Inflammatory macrophage (primary cell): ENCODE results near the gene FGD5.

ENCODE experiments used
- DNase-seq, 2 donors: peaks; one replicate each; pipeline ENCODE4 v3.0.0-alpha.2; 2020 to 2022

Gene FGD5

DNA sequence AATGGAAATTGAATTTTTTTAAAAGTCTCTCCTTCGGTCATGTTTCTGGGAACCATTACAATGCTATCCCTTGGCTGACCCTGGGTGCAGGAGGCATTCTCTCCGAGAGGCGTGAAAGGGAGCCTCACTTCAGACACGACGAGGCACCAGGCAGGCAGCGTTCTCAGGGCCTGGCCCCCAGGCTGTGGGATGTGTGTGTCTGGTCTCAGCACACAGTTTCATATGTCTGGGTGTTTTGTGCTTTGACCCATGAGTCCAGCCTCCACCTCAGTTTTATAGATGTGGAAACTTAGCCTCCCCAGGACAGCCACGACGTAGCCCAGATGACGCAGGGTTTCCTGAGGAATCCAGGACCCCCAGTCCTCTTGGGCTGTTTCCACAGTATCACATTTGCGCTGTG is 34.0 kb downstream of the FGD5 start:
- no peak for DNase-seq

DNA sequence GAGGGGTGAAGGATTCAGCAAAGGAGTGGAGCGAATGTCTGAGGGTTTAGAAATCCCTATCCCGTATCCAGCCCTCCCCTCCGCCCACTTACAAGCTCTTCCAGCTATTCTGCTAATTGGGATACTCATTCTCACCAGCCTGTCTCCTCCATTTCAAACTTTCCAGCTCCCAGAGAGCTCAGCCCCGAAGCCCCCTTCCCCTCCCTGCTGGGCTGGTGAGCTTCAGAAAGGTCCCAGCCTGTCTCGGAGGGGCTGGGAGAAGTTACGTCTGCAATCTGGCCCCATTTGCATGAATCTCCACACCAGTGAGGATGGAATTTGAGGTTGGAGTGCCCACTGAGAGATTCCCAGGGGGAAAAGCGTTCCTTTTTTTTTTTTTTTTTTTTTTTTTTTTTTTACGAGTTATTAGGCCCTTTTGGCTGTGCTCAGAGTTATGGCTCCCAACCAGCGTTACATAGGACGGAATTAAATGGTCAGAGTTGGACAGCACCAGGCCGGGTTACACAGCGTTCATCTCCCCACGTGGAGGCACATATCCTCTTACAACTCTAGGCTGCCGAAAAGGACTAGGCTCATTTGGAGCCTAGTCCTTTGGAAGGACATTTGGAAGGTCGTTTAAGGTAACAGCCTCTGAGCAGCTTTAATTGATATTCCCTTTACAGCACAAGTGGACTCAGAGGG is 34.6 kb downstream of the FGD5 start:
- no peak for DNase-seq

DNA sequence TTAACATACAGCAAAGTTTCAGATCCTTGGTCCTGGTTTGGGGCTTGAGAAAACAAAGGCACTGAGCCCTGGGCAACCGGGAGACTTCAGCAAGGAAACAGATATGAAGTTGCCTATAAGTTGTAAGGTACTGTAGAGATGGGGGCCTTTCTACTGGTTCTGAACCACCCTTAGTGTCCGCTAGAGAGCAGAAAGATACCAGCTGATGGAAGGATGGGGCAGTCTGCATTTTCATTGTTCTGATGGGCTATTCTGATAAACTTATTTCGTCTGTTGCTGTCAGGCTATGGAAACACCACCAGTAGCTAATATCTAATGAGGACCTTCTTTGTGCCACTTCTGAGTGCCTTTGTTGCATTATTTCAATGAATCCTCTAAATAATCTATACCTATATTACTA is 38.7 kb downstream of the FGD5 start:
- DNase-seq = no peak

DNA sequence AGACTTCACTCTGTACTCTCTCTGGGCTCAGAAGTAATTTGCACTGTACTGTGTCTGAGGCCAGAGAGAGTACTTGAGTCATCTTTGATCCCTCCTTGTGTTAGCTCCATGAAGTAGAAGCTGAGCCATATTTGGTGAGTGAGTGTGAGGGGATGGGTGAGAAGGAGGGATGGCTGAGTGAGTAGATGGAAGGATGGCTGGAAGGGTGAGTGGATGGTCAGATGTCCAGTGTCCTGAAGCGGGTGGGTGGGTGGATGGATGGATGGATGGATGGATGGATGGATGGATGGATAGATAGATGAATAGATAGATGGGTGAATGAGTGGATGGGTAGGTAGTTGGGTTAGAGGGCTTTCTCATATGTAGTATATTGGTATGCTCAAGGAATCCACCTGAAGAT is 39.3 kb downstream of the FGD5 start:
- DNase-seq = no peak

DNA sequence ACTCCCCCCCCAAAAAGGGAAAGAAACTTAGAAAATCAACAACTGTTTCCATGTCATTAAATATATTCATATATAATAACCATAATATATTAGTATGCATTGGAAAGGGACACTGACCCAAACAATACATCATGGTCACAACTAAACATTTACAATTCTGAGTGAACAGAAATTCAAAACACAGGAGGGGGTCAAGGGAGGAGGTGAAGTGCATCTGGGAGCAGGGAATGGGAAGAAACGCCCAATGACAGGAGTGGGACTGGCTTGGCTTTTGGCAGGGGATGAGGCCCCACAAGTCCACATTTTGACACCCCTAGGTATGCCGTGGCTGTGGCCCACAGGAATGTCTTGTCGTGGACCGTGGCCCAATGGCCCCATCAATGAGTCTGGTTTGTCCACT is 41.1 kb downstream of the FGD5 start:
- DNase-seq = no peak

DNA sequence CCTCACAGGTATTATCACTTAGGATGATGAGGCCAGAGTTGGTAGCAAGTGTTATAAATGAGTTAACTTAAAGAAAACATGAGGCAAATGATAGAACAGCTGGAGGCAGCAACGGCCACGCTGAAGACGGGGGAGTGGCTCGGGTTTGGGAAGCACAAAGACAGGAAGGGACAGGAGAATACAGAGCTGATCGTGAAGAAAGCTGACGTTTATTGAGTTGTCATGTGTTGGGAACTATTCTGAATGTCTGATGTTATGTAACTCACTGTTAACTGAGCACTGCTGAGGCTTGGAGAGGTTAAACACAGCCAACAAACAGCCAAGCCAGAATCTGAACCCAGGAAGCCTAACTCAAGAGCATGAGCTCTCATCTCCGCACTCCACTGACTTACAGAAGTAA is 42.3 kb downstream of the FGD5 start:
- DNase-seq = peak; percentile 24 to 27

DNA sequence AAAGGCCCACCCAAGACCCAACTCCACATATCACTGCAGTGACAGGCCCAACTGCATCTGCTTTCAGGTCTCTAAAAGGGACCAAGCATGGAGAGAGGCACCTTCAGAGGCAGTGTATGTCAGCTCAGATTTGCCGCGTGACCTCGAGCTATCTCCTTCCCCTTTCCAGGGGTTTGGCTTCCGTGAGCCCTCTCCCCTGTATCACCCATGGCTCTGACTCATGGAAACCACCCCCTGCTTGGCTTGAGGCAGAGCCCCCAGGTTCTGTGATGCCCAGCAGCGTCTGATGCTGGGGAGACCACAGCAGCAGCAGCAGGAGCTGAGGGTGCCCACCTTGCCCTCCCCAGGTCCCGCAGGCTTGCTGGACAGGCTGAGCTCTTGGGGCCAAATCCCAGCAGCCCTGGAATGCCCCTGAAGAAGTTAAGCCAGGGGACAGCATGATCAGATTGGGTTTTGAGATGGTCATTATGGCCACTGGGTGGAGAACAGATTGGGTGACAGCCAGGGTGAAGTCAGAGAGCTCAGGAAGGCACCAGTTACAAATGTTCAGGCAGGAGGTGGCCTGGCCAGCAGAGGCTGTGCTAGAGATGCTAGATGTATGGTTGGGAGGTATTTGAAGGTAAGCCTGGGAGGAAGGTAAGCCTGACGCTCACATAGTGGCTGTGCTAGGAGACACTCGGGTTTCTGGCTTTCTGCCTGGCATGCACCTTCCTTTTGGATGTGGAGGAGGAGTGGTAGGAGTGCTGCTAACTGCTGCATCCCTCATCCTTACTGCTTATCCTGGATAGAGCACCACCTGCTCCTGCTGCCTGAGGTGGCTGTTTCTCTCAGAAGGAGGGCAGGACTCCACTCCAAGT is 42.9 kb downstream of the FGD5 start:
- DNase-seq = peak; percentile 64 to 73

DNA sequence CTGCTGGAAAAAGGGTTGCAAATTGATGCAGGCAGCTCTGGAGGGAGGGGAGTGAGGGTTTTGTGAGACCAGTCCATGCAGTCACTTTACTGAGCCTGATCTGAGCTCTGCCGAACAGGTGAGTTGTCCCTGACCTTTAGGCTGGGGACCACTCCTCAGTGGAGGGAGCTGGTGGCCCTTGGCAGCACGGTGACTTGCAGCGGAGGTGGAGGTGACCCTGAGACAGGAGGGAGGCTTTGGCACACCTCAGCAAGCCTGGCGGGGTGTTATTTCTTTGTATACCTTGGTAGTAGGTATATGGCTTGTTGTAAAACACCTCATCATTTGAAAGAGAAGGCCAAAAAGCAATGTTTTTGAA is 43.5 kb downstream of the FGD5 start:
- no peak for DNase-seq

DNA sequence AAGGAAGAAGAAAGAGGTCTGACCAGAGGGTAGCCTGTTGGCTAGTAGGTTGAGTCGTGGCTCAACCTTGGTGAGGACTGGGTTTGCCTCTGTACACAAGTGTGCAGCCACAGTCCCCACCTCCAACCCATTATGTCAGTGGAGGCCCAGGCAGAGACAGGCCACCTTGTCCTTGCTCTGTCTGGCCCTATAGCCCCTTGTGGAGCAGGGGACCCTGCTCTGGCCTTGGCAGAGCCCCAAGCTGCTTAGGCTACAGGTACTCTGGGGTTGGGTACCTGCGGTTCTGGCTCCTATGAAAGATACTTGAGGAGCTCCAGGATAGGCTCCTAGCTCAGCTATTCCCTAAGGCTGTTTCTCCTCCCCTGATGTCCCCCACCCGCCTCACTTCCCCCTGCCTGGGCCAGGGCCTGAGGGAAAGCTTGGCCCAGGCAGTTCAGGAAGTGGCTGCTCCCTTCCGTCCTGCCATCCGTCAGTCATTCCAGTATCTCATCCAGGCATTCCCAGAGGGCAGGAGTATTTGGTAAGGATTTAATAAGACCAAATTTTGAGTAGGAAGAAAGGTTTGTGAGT is 44.0 kb downstream of the FGD5 start:
- DNase-seq = no peak

DNA sequence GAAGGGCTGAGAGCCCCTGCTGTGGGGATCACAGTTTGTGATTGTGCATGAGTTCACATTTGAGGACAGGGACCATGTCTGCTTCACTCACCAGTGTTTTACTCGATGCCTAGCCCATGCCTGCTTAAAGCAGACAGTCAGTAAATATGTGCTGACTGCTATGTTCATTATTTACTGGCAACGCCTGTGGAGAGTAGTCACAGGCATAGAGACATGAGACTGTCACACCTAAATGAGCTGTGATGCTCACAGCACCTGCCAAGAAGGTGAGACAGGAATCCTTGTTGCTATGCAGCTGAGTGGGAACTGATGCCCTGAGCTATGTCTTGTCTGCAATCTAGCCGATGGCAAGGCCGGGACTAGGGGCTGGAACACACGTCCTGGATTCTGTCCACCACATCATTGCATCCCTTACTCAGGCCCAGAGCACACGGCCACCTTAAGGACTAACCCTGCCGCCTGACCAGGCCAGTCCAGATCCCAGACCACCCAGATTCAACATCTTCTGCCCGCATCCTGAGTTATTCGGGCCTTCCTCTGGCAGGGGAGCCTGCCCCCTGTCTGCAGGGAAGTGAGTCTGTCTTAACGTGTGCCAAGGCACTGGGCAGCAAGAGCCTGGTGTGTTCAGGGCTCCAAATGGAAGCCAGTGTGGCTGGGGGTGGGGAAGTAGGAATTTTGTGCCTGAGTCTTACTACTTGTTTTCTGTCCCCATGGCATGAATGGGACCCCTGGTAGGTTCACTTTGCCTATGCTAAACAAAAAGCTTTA is 44.8 kb downstream of the FGD5 start:
- DNase-seq = no peak

DNA sequence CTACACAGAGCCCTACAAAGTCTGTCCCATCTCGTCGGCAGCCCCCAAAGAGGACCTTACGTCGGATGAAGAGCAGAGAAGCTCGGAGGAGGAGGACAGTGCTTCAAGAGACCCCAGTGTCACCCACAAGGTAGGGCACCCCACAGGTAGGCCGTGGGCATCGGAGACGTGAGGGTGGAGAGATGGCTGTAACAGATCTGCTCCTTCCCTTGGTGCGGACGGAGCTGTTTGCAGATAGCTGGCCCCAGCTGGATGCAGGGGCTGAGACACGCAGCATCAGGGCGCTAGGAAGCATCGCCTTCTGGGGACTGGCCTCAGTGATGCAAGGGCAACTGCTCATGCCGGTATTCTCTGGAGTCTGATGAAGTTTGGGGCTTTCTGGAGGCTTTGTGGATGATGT is 45.4 kb downstream of the FGD5 start:
- no peak for DNase-seq

DNA sequence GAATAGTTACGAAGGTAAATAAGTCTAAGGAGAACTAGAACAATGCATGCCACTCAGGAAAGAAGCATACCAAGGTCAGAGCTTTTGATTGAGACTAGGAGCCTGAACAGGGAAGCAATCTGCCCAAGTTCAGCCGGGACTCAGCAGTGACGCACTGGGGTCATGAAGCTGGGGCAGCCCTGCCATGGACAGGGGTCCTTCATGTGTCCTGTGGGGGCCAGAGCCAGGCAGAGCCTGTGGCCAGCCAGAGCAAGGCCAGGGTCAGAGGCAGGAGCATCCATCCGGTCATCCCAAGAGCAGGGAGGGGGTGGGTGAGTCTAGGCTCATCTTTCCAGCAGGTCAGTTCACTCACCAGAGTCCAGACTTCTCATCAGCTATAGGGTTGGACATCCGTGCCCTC is 47.9 kb downstream of the FGD5 start:
- no peak for DNase-seq

DNA sequence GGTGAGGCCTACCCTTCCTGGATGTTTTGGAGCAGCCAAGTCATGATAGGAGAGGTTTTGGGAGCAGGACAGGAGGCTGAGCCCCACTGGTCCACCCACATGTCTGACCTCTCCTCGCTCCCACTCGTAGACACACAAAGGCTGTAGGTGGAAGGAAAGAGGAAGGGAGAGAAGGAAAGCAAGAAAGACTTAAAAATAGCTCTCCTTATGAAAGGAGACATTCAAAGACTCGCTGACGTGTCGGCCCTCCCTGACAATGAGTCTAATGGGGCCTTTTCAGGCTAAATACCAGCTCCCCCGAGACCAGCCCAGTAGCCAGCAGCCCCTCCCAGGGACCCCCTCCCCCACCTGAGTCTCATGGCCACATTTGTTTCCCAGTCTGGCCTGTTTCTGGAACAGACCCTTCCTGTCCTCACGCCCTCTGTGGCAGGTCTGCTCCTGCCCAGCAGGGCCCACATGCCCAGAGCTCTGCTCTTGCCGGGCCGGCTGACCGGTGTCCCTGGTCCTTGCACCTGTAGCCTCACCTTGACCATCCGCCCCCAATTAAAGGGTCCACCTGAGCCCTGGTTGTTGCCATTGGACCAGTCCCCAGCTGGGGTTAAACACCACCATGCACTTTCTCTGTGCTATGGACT is 49.3 kb downstream of the FGD5 start:
- DNase-seq = peak; percentile 36 to 65

DNA sequence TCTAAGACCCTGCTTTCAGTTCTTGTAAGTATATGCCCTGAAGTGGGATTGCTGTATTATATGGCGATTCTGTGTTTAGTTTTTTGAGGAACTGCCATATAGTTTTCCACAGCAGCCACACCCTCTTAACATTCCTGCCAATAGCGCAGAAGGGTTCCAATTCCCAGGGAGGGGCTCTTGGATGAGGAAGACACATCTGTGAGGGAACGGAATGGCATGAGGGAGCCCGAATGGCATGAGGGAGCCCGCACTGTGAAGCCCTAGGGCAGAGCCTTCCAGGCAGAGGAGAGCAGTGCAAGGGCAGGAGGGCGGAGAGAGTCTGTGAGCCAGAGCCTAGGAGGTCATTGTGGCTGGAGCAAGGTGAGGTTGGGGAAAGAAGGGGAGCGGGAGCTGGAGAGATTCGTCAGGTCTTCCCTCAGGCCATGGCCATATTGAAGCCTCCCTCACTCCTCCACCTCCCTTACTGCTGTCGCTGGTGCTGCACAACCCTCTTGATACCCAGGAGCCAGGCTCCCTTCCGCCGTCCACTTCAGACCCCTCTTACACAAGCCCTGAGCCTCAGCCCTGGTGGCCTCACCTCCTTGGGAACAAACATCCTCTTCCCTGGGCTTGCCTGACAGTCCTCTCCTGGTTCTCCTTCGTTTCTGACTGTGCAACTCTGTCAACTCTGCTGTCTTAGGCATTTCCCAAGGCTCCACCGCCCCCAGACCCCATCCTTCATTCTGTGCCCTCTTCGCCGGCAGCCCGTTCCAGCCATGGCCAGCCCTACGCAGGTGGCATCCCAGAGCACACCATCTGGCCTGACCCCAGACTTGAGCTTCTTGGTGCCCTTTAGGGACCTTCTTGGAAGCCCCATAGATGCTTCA is 51.4 kb downstream of the FGD5 start:
- DNase-seq = no peak

DNA sequence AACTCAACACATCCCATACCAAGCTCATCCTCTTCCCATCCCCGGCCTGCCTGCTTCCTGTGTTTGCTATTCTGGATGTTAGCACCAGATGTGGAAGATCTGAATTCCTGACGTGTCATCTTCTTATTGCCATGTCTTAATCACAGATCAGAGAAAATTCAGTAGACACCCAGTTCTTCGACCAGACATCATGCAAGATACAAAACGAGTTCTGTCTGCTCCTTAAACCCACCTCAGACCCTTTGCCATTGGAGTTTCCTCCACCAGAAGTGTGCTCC is 52.0 kb downstream of the FGD5 start:
- DNase-seq = no peak

DNA sequence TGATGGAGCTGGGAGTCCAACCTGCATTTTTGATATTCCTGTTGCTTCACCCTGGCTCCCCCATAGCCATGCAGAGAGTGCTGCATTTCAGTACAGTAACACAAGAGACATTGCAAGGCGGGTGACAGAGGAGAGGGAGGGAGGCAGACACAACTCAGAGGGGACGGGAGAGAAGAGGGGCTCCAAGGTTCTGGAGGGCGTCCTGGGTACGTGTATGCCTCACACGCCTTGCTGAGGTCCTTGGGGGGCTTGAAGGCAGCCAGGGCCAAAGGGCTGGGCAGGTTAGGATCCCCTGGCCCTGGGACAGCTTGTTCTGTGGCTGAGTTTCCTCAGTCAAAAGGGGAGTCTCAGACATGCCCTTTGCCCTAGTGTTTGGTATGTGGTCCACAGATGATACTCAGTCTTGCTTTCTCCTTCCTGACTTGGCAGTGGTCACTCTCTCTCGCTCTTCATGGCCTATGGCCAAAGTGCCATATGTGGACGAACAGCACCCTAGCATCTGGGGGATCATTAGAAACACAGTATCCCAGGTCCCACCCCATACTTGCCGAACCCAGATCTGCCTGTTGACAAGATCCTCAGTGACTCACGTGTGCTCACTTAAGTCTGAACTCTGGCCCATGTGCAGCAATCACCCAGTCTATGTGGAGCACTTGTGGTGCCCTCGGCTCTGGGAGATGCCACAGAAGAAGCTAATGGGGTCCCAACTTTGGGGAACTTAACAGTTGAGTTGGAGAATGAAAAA is 52.9 kb downstream of the FGD5 start:
- DNase-seq = no peak

DNA sequence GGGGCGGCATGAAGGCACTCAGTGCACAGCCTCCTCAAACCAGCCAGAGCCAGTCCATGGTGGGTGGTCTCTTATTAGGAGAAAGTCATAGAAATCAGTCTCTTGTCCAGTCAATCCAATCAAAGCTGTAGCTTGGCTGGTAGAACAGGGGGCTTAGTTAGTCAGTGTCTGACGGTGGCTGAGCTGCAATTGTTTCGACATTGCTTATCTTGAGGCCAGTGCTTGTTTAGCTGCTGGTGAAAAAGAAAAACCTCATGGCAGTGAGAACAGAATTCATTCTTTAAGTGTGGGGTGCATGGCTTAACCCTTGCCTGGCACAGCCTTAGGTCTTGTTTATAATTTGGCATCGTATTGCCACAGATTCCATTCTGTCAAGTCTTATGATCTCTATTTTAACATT is 53.9 kb downstream of the FGD5 start:
- DNase-seq = no peak

DNA sequence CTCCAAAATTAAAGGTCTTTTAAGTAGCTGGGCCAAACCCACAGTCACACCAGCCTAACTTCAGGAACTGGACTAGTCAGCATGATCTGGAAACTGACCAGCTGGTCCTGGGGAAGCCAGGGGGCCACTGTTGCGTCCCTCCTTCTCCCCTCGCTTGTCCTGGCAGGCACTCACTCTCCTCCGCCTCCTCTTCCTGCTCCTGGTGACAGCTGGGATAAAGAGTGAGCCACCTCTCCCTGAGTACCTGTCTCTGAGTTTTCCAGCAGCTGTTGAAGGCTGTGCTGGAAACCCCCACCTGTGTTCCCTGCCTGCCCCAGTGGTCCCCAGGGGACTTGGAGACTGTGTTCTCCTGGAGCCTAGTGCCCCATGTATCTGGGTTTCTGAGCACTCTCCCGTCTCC is 56.0 kb downstream of the FGD5 start:
- no peak for DNase-seq

DNA sequence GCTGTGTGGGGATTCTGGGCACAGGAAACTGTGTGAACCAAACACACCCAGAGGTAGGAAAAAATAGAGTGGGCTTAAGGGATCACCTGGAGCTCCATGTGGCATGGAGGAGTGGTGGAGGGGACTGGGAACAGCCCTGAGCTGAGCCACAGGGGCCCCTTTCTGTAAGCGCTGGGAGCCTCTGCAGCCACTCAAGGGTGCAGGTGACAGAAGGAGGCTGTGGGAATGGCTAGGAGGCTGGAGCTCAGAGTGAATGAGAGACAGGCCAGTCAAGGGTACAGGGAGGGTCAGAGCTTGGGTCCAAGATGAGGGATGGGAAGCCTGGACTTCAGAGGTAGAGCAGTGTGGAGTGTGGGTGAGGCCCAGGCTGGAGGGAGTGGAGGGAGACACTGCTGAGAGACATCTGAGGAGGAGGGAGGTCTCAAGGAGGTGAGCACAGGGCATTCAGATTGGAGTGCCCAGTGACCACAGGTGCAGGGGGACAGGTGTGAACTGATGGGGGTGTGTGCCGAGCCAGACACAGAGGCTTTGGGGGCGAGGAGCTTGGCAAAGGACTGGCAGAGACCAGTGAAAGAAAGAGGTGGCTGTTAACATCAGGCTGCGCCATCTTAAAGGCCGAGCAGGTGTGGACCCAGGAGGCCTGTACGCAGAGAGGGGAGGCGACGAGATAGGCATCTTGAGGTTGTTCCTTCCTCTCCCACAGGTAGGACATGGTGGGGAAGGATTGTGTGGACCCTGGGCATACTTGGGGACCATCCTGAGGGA is 56.8 kb downstream of the FGD5 start:
- DNase-seq = no peak

DNA sequence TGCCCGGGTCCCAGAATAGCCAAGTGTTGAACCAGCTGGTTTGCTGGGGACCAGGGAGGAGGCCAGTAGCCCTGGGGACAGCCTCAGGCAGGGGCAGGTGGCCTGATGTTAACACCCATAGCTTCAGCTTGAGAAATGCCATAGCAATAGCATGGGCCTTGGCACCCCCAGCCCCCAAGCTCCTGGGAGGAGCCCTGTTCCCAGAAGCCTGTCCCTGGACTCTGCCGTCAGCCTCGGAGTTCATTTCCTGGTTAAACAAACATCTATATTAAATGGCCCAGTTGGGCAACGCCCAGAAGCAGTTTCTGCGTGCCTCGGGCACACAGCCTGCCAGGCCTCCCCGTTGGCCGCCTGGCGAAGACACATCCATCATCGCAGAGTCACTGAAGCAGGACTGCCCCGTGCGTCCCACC is 58.2 kb downstream of the FGD5 start:
- no peak for DNase-seq

DNA sequence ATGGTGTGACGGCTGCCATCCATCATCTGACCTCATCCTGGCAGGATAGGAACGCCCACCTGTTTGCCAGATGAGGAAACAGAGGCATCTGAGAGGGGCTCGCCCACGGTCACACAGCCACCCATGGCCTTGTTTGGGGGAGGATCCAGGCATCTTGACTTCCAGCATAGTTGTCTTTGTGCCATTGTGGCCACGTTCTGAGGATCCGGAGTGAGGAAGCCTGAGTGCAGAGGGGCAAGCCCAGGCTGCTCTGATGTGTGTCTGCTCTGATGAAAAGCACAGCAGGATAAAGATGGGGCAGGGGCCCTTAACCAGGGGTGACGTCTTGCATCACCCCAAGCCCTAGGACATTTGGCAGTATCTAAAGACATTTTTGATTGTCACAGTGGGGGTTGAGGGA is 58.7 kb downstream of the FGD5 start:
- DNase-seq = peak; percentile 16 to 52
